HG03558 (cell line): Measurements from ENCODE around the gene NUMA1.

Experiments used
- ATAC-seq: cut with Tn5 transposase; IDR thresholded peaks from one replicate; pipeline ENCODE4 v1.9.1; 2021; ENCODE audit warnings: moderate number of reproducible peaks; ENCODE audit not compliant: unreplicated experiment; ENCODE audit errors: extremely low read depth

NUMA1 gene

GRCh38 chr11:72002841-72003775, 77.2 kb downstream of the NUMA1 start:
- ATAC-seq, result no peak

- no peak for ATAC-seq
Observed at GRCh38 chr11:72001834-72002591, 78.3 kb downstream of the NUMA1 start.

- no peak for ATAC-seq
Observed at GRCh38 chr11:72001285-72001684, 79.1 kb downstream of the NUMA1 start.

- ATAC-seq, result no peak
Observed at GRCh38 chr11:72000202-72000867, 80.0 kb downstream of the NUMA1 start.

GRCh38 chr11:71999798-72000197, 80.5 kb downstream of the NUMA1 start:
- no peak for ATAC-seq

- ATAC-seq, result no peak
Observed at GRCh38 chr11:71999362-71999761, 81.0 kb downstream of the NUMA1 start.

GRCh38 chr11:71998649-71999310, 81.6 kb downstream of the NUMA1 start, which contains the start of gene IL18BP:
Gene IL18BP (plus strand): TSS chr11:71998909. CDS start chr11:71999985, 1,076 bp downstream.
- no peak for ATAC-seq

- no peak for ATAC-seq
Observed at GRCh38 chr11:71998061-71998460, 82.3 kb downstream of the NUMA1 start.

GRCh38 chr11:71997594-71997993, 82.7 kb downstream of the NUMA1 start:
- ATAC-seq, result no peak

- ATAC-seq, result no peak
Observed at GRCh38 chr11:71996946-71997345, 83.4 kb downstream of the NUMA1 start.

GRCh38 chr11:71996517-71996916, 83.8 kb downstream of the NUMA1 start:
- no peak for ATAC-seq

GRCh38 chr11:71995726-71996291, 84.5 kb downstream of the NUMA1 start:
- ATAC-seq, result no peak

- ATAC-seq, result no peak
Observed at GRCh38 chr11:71994786-71995185, 85.6 kb downstream of the NUMA1 start.

- no peak for ATAC-seq
Observed at GRCh38 chr11:71992136-71992730, 88.1 kb downstream of the NUMA1 start.

GRCh38 chr11:71991494-71991893, 88.8 kb downstream of the NUMA1 start:
- no peak for ATAC-seq

GRCh38 chr11:71990701-71991100, 89.6 kb downstream of the NUMA1 start:
- no peak for ATAC-seq

GRCh38 chr11:71988050-71988449, 92.3 kb downstream of the NUMA1 start:
- no peak for ATAC-seq

- ATAC-seq, result no peak
Observed at GRCh38 chr11:71987521-71987920, 92.8 kb downstream of the NUMA1 start.

GRCh38 chr11:71986131-71986530, 94.2 kb downstream of the NUMA1 start:
- ATAC-seq, result no peak
